ENCODE measurements around the gene SLC3A2.

The SLC3A2 gene

GRCh38 chr11:62888406-62888805, 7.7 kb downstream of the SLC3A2 start:
- ChIA-PET CTCF (interaction anchor here (1.8 kb wide), 1 partner anchor 17 kb away, joined by 10 read pairs; no protein-coding TSS in a partner anchor), POLR2A (no interaction called here)
- peaks cover 0 to 21% (median 5%) of the 10 kb centered on the region in 4 experiments for H3K4me1 ChIP-seq (ENCODE audit: control extremely low read depth in 1 of 4, control insufficient read depth in 4 of 4, insufficient read depth in 4 of 4, low read length in 3 of 4)
- H3K36me3 ChIP-seq (ENCODE audit: control insufficient read depth in 4 of 4, insufficient read depth in 4 of 4, low read length in 3 of 4) = peaks cover 12 to 64% (median 56%) of the 10 kb centered on the region in 4 experiments
- no peak overlapping the region for H3K4me3 ChIP-seq (ENCODE audit: control insufficient read depth in 1 of 7, extremely low read depth in 1 of 7, insufficient read depth in 4 of 7, low read depth in 2 of 7, low read length in 6 of 7)
- DNase-seq = no peak
- H3K27me3 ChIP-seq (replicated peaks in 2 of 5; ENCODE audit: control insufficient read depth in 4 of 5, insufficient read depth in 5 of 5, low read length in 4 of 5) = no peaks in the 10 kb centered on the region
- H3K27ac ChIP-seq (ENCODE audit: insufficient read depth in 1 of 2, low read depth in 1 of 2, low read length in 2 of 2, poor library complexity in 1 of 2, severe bottlenecking in 2 of 2) = no peak overlapping the region
- WGBS (ENCODE audit: insufficient coverage) = 98% methylated on average over 12 of the region's 14 CpGs
- H3K9me3 ChIP-seq (ENCODE audit: control extremely low read depth in 1 of 5, control insufficient read depth in 4 of 5, insufficient read depth in 2 of 5, low read depth in 1 of 5, low read length in 4 of 5) = no peaks in the 10 kb centered on the region

DNA sequence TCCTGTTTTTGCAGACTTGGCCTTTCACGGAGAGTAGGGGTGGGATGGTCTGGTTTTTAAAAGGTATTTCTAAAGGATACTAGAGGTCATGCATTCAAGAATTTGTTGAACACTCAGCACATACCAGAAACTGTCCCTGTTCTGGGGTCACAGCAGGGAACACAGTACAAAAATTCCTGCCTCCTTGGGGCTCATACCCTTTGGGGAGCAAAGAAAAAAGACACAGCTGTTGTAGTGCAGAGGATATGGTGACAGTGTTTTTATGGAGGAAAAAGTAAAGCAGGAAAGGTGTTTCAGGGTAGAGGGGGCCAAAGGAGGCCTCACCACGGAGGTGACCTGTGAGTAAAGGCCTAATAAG, 8.4 kb downstream of the SLC3A2 start:
- Histone ChIP-seq H3K4me1 (ENCODE audit: control extremely low read depth in 1 of 4, control insufficient read depth in 4 of 4, insufficient read depth in 4 of 4, low read length in 3 of 4) (peaks cover 0 to 14% (median under 1%) of the 10 kb centered on the region in 4 experiments), H3K27me3 (replicated peaks in 2 of 5; ENCODE audit: control insufficient read depth in 4 of 5, insufficient read depth in 5 of 5, low read length in 4 of 5) (no peaks in the 10 kb centered on the region), H3K36me3 (ENCODE audit: control insufficient read depth in 4 of 4, insufficient read depth in 4 of 4, low read length in 3 of 4) (peaks cover 11 to 57% (median 49%) of the 10 kb centered on the region in 4 experiments), H3K9me3 (ENCODE audit: control extremely low read depth in 1 of 5, control insufficient read depth in 4 of 5, insufficient read depth in 2 of 5, low read depth in 1 of 5, low read length in 4 of 5) (no peaks in the 10 kb centered on the region), H3K4me3 (ENCODE audit: control insufficient read depth in 1 of 7, extremely low read depth in 1 of 7, insufficient read depth in 4 of 7, low read depth in 2 of 7, low read length in 6 of 7) (no peak overlapping the region), H3K27ac (ENCODE audit: insufficient read depth in 1 of 2, low read depth in 1 of 2, low read length in 2 of 2, poor library complexity in 1 of 2, severe bottlenecking in 2 of 2) (no peak overlapping the region)
- ChIA-PET POLR2A (no interaction called here), CTCF (interaction anchor here (0.7 to 1.5 kb wide), 3 partner anchors 14 to 132 kb away, joined by 3 to 5 read pairs (median 3); no protein-coding TSS in a partner anchor)
- WGBS (ENCODE audit: insufficient coverage) = 90% methylated on average over 1 of the region's 2 CpGs
- no peak for DNase-seq

DNA sequence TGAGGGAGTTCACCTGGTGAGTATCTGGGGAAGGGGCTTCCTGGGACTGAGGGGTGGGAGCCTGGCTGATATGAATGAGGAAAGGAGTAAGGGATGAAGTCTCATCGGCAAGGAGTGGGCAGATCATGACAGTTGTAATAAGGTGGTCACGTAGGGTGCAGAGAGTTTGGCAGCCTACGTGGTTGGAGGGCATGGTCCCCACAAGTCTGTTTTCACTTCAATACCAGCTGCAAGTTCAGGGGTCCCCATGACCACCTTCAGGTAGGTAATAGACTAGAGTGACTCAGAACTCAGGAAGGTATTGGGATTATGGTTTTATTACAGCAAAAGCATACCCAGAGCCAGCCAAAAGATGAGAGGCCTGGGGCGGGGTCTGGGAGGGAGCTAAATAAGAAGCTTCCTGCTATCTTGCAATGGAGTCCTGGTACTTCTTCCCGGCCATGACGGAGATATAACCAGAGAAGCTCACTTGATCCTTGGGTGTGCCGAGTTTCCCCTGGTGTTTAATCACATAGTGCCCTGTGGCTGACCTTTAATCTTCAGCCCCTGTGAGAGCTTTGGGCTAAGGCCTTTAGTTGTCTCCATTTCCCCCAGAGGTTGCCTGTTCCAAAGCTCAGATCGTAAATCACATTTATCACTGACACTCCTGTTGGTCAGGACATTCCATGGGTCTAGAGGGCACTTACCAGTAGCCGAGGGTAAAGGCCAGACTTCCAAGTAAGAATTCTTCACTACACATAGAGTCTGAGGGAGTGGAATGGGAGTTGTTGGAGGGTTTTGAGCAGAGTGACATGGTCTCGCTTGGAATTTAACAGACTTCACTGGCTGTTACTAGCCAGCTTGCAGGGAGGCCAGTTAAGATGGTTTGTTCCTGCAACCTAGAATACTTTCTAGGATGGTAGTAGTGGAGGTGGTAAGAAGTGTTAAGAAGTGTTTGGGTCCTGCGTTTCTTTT, 9.1 kb downstream of the SLC3A2 start:
- POLR2A ChIA-PET = no interaction called here
- no peaks in the 10 kb centered on the region for H3K9me3 ChIP-seq (ENCODE audit: control extremely low read depth in 1 of 5, control insufficient read depth in 4 of 5, insufficient read depth in 2 of 5, low read depth in 1 of 5, low read length in 4 of 5)
- DNase-seq = no peak
- no peak overlapping the region for H3K27ac ChIP-seq (ENCODE audit: insufficient read depth in 1 of 2, low read depth in 1 of 2, low read length in 2 of 2, poor library complexity in 1 of 2, severe bottlenecking in 2 of 2)
- H3K4me1 ChIP-seq (ENCODE audit: control extremely low read depth in 1 of 4, control insufficient read depth in 4 of 4, insufficient read depth in 4 of 4, low read length in 3 of 4) = peaks cover 0 to 11% (median 0%) of the 10 kb centered on the region in 4 experiments
- no peak overlapping the region for H3K4me3 ChIP-seq (ENCODE audit: control insufficient read depth in 1 of 7, extremely low read depth in 1 of 7, insufficient read depth in 4 of 7, low read depth in 2 of 7, low read length in 6 of 7)
- WGBS (ENCODE audit: insufficient coverage) = 100% methylated on average over 6 of the region's 11 CpGs
- CTCF ChIA-PET = interaction anchor here (0.7 to 1.5 kb wide), 3 partner anchors 13 to 131 kb away, joined by 3 to 5 read pairs (median 3); no protein-coding TSS in a partner anchor
- peaks cover 11 to 52% (median 43%) of the 10 kb centered on the region in 4 experiments for H3K36me3 ChIP-seq (ENCODE audit: control insufficient read depth in 4 of 4, insufficient read depth in 4 of 4, low read length in 3 of 4)
- H3K27me3 ChIP-seq (replicated peaks in 2 of 5; ENCODE audit: control insufficient read depth in 4 of 5, insufficient read depth in 5 of 5, low read length in 4 of 5) = no peaks in the 10 kb centered on the region

GRCh38 chr11:62892077-62892922, 11.6 kb downstream of the SLC3A2 start:
- no peaks in the 10 kb centered on the region for H3K9me3 ChIP-seq (ENCODE audit: control extremely low read depth in 1 of 5, control insufficient read depth in 4 of 5, insufficient read depth in 2 of 5, low read depth in 1 of 5, low read length in 4 of 5)
- H3K4me1 ChIP-seq (ENCODE audit: control extremely low read depth in 1 of 4, control insufficient read depth in 4 of 4, insufficient read depth in 4 of 4, low read length in 3 of 4) = no peaks in the 10 kb centered on the region
- peak in 1 of 3 donors; percentile 48 for DNase-seq
- WGBS (ENCODE audit: insufficient coverage) = 95% methylated on average over 7 of the region's 10 CpGs
- H3K27ac ChIP-seq (ENCODE audit: insufficient read depth in 1 of 2, low read depth in 1 of 2, low read length in 2 of 2, poor library complexity in 1 of 2, severe bottlenecking in 2 of 2) = no peak overlapping the region
- CTCF ChIA-PET = interaction anchor here (3.8 kb wide), 1 partner anchor 14 kb away, joined by 14 read pairs; no protein-coding TSS in a partner anchor
- H3K27me3 ChIP-seq (replicated peaks in 2 of 5; ENCODE audit: control insufficient read depth in 4 of 5, insufficient read depth in 5 of 5, low read length in 4 of 5) = no peaks in the 10 kb centered on the region
- POLR2A ChIA-PET = no interaction called here
- H3K36me3 ChIP-seq (ENCODE audit: control insufficient read depth in 4 of 4, insufficient read depth in 4 of 4, low read length in 3 of 4) = peaks cover 7 to 27% (median 21%) of the 10 kb centered on the region in 4 experiments
- H3K4me3 ChIP-seq (ENCODE audit: control insufficient read depth in 1 of 7, extremely low read depth in 1 of 7, insufficient read depth in 4 of 7, low read depth in 2 of 7, low read length in 6 of 7) = no peak overlapping the region

- Histone ChIP-seq H3K27me3 (replicated peaks in 2 of 5; ENCODE audit: control insufficient read depth in 4 of 5, insufficient read depth in 5 of 5, low read length in 4 of 5) (peaks cover 0 to 3% (median 0%) of the 10 kb centered on the region in 5 experiments), H3K4me3 (ENCODE audit: control insufficient read depth in 1 of 7, extremely low read depth in 1 of 7, insufficient read depth in 4 of 7, low read depth in 2 of 7, low read length in 6 of 7) (no peak overlapping the region), H3K9me3 (ENCODE audit: control extremely low read depth in 1 of 5, control insufficient read depth in 4 of 5, insufficient read depth in 2 of 5, low read depth in 1 of 5, low read length in 4 of 5) (no peaks in the 10 kb centered on the region), H3K27ac (ENCODE audit: insufficient read depth in 1 of 2, low read depth in 1 of 2, low read length in 2 of 2, poor library complexity in 1 of 2, severe bottlenecking in 2 of 2) (no peak overlapping the region), H3K4me1 (ENCODE audit: control extremely low read depth in 1 of 4, control insufficient read depth in 4 of 4, insufficient read depth in 4 of 4, low read length in 3 of 4) (no peaks in the 10 kb centered on the region), H3K36me3 (ENCODE audit: control insufficient read depth in 4 of 4, insufficient read depth in 4 of 4, low read length in 3 of 4) (no peaks in the 10 kb centered on the region)
- 100% methylated on average over 1 of the region's 6 CpGs for WGBS (ENCODE audit: insufficient coverage)
- no peak for DNase-seq
- POLR2A ChIA-PET = no interaction called here
- CTCF ChIA-PET = interaction anchor here (1.4 to 3.8 kb wide), 2 partner anchors 11 to 80 kb away, joined by 4 to 14 read pairs; no protein-coding TSS in a partner anchor
Observed at GRCh38 chr11:62895501-62895900, 14.8 kb downstream of the SLC3A2 start.

- H3K9me3 ChIP-seq (ENCODE audit: control extremely low read depth in 1 of 5, control insufficient read depth in 4 of 5, insufficient read depth in 2 of 5, low read depth in 1 of 5, low read length in 4 of 5) = no peaks in the 10 kb centered on the region
- no peak overlapping the region for H3K27ac ChIP-seq (ENCODE audit: insufficient read depth in 1 of 2, low read depth in 1 of 2, low read length in 2 of 2, poor library complexity in 1 of 2, severe bottlenecking in 2 of 2)
- no peak overlapping the region for H3K4me3 ChIP-seq (ENCODE audit: control insufficient read depth in 1 of 7, extremely low read depth in 1 of 7, insufficient read depth in 4 of 7, low read depth in 2 of 7, low read length in 6 of 7)
- ChIA-PET CTCF (interaction anchor here (3.8 kb wide), 1 partner anchor 11 kb away, joined by 14 read pairs; no protein-coding TSS in a partner anchor), POLR2A (no interaction called here)
- no peaks in the 10 kb centered on the region for H3K36me3 ChIP-seq (ENCODE audit: control insufficient read depth in 4 of 4, insufficient read depth in 4 of 4, low read length in 3 of 4)
- no peaks in the 10 kb centered on the region for H3K4me1 ChIP-seq (ENCODE audit: control extremely low read depth in 1 of 4, control insufficient read depth in 4 of 4, insufficient read depth in 4 of 4, low read length in 3 of 4)
- WGBS (ENCODE audit: insufficient coverage) = 75% methylated on average over 10 of the region's 10 CpGs
- DNase-seq = no peak
- H3K27me3 ChIP-seq (replicated peaks in 2 of 5; ENCODE audit: control insufficient read depth in 4 of 5, insufficient read depth in 5 of 5, low read length in 4 of 5) = peaks cover 0 to 3% (median 0%) of the 10 kb centered on the region in 5 experiments
Observed at GRCh38 chr11:62896049-62896448, 15.4 kb downstream of the SLC3A2 start.

Data from common myeloid progenitor, CD34-positive (primary cell).